ENCODE data around the gene EYS. TPM values are rescaled to one million over a fixed set of nuclear protein-coding genes. Genes with fewer than 3 reads are reported as not detected.

EYS gene
- total RNA-seq, 1 experiment from 2014 or later, result not detected

GRCh38 chr6:65110031-65110430 is 597.0 kb downstream of the EYS start:
- no peaks in the 10 kb centered on the region for H4K20me1 ChIP-seq (ENCODE audit: control insufficient read depth, insufficient read depth, insufficient read length)
- no peak overlapping the region for H3K9ac ChIP-seq (ENCODE audit: extremely low read depth, insufficient read length, low read length)
- no peak overlapping the region for H2AFZ ChIP-seq (ENCODE audit: low read length)

More at GRCh38 chr6:65110031-65110430, 597.0 kb downstream of the EYS start:
- Mint-ChIP-seq H3K36me3 (ENCODE audit: insufficient read depth in 1 of 3, low read depth in 3 of 3) (no peaks in the 10 kb centered on the region), H3K27ac (no peak overlapping the region), H3K27me3 (ENCODE audit: low read depth) (no peaks in the 10 kb centered on the region), H3K9me3 (no peaks in the 10 kb centered on the region), H3K4me1 (no peaks in the 10 kb centered on the region), H3K4me3 (no peak overlapping the region)
- no peak overlapping the region for H3K14ac ChIP-seq (ENCODE audit: insufficient read depth, low read length)
- no peaks in the 10 kb centered on the region for H3K79me2 ChIP-seq (ENCODE audit: insufficient read depth, low read length)
- no peak overlapping the region for H2BK120ac ChIP-seq (ENCODE audit: low read depth, low read length, poor library complexity, severe bottlenecking)
- no peaks in the 10 kb centered on the region for H3K27me3 ChIP-seq (ENCODE audit: insufficient read depth, low read length)
- no peak overlapping the region for H2BK12ac ChIP-seq (ENCODE audit: insufficient read length, low read depth, low read length)
- WGBS (ENCODE audit: extremely low coverage, insufficient read length, low lambda C conversion rate), result no CpG with 5 or more reads among the region's 3 CpGs
- H2BK15ac ChIP-seq (ENCODE audit: low read depth, low read length), result no peak overlapping the region
- H3K23ac ChIP-seq (ENCODE audit: insufficient read length, low read depth, low read length), result no peak overlapping the region
- H4K8ac ChIP-seq (replicated peaks; ENCODE audit: insufficient read length, low read depth, low read length), result no peak overlapping the region
- H3K56ac ChIP-seq (ENCODE audit: insufficient read length, low read depth, low read length), result no peak overlapping the region
- H2AK5ac ChIP-seq (ENCODE audit: insufficient read length, low read length), result no peak overlapping the region
- H2BK5ac ChIP-seq (ENCODE audit: insufficient read length, low read length), result no peak overlapping the region
- TF ChIP-seq CTCF (conservative IDR thresholded peaks at IDR 0.05), result no peak
- H3K18ac ChIP-seq (ENCODE audit: insufficient read length, low read depth, low read length), result no peak overlapping the region
- no peak overlapping the region for H3K27ac ChIP-seq (ENCODE audit: insufficient read length, low read depth, low read length)
- H3K9me3 ChIP-seq (ENCODE audit: control insufficient read depth, low read depth, low read length), result no peaks in the 10 kb centered on the region
- H3K4me2 ChIP-seq (ENCODE audit: insufficient read depth, insufficient read length, low read length), result no peak overlapping the region
- no peak overlapping the region for H4K5ac ChIP-seq (ENCODE audit: insufficient read length, low read depth, low read length)
- H3T11ph ChIP-seq (ENCODE audit: low read length), result no peak overlapping the region
- no peaks in the 10 kb centered on the region for H3K79me1 ChIP-seq (ENCODE audit: insufficient read depth, low read depth, low read length, poor library complexity, severe bottlenecking)
- no peaks in the 10 kb centered on the region for H3K23me2 ChIP-seq (ENCODE audit: insufficient read length, low read depth, low read length, poor library complexity, severe bottlenecking)
- no peak for DNase-seq
- no peaks in the 10 kb centered on the region for H3K4me1 ChIP-seq (ENCODE audit: insufficient read depth, low read length)
- no peak overlapping the region for H2BK20ac ChIP-seq (ENCODE audit: low read depth, low read length, poor library complexity, severe bottlenecking)
- H4K91ac ChIP-seq (ENCODE audit: insufficient read length, low read depth, low read length), result no peak overlapping the region
- H3K4ac ChIP-seq (ENCODE audit: low read depth, low read length), result no peak overlapping the region
